ENCODE data around the gene LRRC18.

Gene LRRC18

GRCh38 chr10:48881937-48882336, 57.7 kb downstream of the LRRC18 start:
- Histone ChIP-seq H3K27me3 (ENCODE audit: insufficient read depth, poor library complexity, severe bottlenecking) (no peaks in the 10 kb centered on the region), H3K27ac (replicated peaks) (no peak overlapping the region), H3K4me3 (replicated peaks; ENCODE audit: insufficient read depth, low read length) (no peak overlapping the region)
- no peak for TF ChIP-seq SPI1 (IDR thresholded peaks at IDR 0.05; ENCODE audit: borderline replicate concordance, low read depth)
- TF ChIP-seq CTCF (IDR thresholded peaks at IDR 0.05; ENCODE audit: insufficient read depth, low read length), result no peak
- TF ChIP-seq POLR2AphosphoS5 (IDR thresholded peaks at IDR 0.05; ENCODE audit: low read depth), result no peak
- no peak for TF ChIP-seq REST (IDR thresholded peaks at IDR 0.05; ENCODE audit: insufficient replicate concordance, low read depth)
- no peak for TF ChIP-seq GABPA (IDR thresholded peaks at IDR 0.05; ENCODE audit: low read depth)
- no peak for DNase-seq (ENCODE audit: low read depth in 1 of 2, low spot score in 1 of 2)

GRCh38 chr10:48880016-48880705, 59.5 kb downstream of the LRRC18 start:
- no peaks in the 10 kb centered on the region for H3K27me3 ChIP-seq (ENCODE audit: insufficient read depth, poor library complexity, severe bottlenecking)
- TF ChIP-seq REST (IDR thresholded peaks at IDR 0.05; ENCODE audit: insufficient replicate concordance, low read depth) (no peak), CTCF (IDR thresholded peaks at IDR 0.05; ENCODE audit: insufficient read depth, low read length) (no peak)
- H3K4me3 ChIP-seq (replicated peaks; ENCODE audit: insufficient read depth, low read length), result no peak overlapping the region
- DNase-seq (ENCODE audit: low read depth in 1 of 2, low spot score in 1 of 2), result no peak
- no peak overlapping the region for H3K27ac ChIP-seq (replicated peaks)

GRCh38 chr10:48879451-48879850, 60.2 kb downstream of the LRRC18 start:
- no peak overlapping the region for H3K27ac ChIP-seq (replicated peaks)
- no peak overlapping the region for H3K4me3 ChIP-seq (replicated peaks; ENCODE audit: insufficient read depth, low read length)
- DNase-seq (ENCODE audit: low read depth in 1 of 2, low spot score in 1 of 2), result no peak
- TF ChIP-seq CTCF (IDR thresholded peaks at IDR 0.05; ENCODE audit: insufficient read depth, low read length) (no peak), GABPA (IDR thresholded peaks at IDR 0.05; ENCODE audit: low read depth) (no peak), SPI1 (IDR thresholded peaks at IDR 0.05; ENCODE audit: borderline replicate concordance, low read depth) (no peak), REST (IDR thresholded peaks at IDR 0.05; ENCODE audit: insufficient replicate concordance, low read depth) (no peak), POLR2AphosphoS5 (IDR thresholded peaks at IDR 0.05; ENCODE audit: low read depth) (no peak)
- no peaks in the 10 kb centered on the region for H3K27me3 ChIP-seq (ENCODE audit: insufficient read depth, poor library complexity, severe bottlenecking)

Measured in HL-60 (cell line).